GM15510 (cell line): ENCODE results near the gene FYB2.

Experiments used
- POLR2A ChIP-seq: IDR thresholded peaks from 3 replicates; pipeline ENCODE4 v1.6.1; 2011; ENCODE audit warnings: borderline replicate concordance; ENCODE audit not compliant: insufficient read length; ENCODE audit errors: extremely low read depth

The FYB2 gene

GRCh38 chr1:56780826-56781225 lies 38.4 kb downstream of the FYB2 start:
- TF ChIP-seq POLR2A: no peak

DNA sequence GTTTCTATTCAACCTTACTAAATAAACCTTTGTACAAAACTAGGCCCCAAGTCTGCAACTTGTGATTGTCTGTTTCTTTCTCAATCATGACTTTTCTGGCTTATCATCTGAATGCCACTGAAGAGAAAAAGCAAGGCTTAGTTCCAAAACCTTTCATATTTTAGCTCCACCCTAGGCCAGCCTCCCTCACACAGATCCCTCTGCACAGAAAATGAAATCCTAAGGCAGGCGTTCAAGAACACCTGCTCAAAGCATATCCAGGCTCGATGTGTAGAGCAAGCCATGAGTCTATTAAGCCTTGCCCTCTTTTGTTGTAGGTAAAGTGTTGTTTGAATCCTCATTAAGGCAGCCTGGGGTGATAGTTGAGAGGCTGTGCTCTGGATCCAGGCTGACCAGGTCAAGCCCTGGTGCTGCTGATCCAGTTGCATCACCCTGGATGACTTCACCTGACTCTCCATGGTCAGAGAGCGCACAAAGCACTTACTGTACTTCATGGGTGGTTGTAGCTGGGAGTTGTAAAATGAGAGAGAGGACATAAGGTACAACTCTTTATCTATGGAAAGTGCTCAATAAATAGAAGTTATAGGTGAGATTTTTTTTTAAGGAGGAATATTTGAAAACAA lies 39.0 kb downstream of the FYB2 start:
- TF ChIP-seq POLR2A: no peak

- TF ChIP-seq POLR2A: no peak
Observed at GRCh38 chr1:56777972-56778371, 41.2 kb downstream of the FYB2 start.

DNA sequence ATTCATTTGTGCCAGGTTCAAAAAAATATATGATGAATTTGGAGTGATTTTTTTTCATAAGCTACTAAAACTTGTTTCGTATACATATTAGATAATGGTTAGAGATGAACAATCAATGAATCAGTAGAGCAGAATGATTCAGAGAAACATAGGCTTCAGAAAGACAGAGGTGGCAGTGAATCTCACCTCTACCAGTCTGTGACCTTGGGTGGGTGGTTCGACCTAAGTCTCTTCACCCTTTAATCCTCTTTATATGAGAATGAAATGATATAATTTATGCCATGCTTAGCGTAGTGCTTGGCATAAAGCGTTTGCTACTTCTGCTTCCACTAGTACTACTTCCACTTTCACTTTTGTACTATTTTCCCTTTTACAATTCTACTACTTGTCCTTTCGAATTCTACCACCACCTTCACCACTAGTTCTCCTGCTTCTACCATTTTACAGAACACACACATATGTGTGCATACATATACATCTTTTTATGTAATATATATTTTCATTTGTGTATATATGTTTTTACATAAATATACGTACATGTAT lies 45.1 kb downstream of the FYB2 start:
- TF ChIP-seq POLR2A: no peak

GRCh38 chr1:56773341-56774066 lies 45.7 kb downstream of the FYB2 start:
- no peak for TF ChIP-seq POLR2A

DNA sequence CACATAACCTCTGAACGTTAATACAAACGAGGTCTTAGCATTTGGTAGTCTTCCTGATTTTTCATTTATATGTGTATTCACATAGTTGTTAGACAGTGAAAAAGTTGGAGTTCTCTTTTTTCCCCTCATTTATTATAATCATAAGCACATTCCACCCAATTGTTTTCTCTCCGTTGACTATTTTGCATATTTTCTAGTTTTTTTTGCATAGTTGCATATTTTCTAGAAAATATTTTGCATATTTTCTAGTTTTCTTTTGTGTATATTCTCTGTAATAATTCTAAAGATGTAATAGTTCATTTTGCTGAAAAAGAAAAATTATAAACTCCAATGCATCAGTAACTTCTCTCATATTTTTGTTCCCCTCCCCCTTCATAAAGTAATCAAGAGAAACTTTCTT lies 47.5 kb downstream of the FYB2 start:
- no peak for TF ChIP-seq POLR2A

DNA sequence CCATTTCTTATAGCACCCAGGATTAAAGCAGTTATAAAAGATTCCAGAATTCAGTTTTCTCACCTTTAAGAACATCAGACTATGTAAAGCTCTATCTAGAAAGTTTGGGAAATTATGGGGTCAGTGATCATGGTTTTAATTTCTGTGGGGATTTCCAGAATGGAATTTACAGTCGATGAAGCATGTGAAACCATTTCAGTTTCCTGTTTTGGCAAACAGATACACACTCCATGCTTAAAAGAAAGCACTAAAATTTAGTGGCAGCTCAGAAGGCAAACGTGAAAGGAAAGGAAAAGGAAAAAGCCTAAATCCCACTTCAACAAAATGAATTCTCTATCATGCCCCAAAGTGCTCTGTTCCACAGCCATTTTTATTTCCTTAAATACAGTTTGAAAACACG lies 60.4 kb downstream of the FYB2 start:
- TF ChIP-seq POLR2A: no peak

DNA sequence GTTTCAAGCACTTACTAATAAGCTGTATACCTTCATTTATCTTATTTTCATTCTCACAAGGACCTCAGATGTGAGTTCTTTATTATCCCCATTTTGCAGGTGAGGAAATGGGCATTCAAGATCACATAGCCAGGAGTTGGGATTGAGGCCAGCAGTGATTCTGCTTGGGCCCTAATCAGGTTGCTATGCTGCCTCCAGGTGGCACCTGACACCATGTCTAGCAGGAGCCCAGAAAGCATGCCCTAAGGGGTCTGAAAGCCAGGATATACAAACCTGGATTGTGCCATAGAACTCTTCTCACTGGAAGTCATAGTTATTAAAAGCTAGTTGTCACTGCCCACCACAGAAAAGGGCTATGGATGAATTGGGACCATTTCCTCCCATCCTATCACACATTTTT lies 61.1 kb downstream of the FYB2 start:
- no peak for TF ChIP-seq POLR2A

DNA sequence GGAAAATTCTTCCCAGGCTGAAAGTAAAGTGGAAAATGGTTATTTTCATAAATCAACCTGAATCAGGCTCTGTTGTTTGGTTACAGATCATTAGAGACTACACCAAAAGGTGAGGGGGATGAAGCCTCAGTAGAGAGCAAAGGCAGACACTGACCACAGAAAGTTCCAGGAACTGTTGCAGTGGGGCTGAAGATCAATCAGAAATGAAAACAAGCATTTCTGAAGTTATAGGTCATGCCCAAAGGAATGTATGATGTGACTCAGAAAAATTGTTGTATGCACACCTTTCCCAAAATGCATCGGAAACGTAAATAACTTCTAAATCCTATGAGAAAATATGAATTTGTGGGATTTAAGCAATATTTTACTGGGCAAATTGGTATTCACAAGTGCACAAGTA lies 63.3 kb downstream of the FYB2 start:
- TF ChIP-seq POLR2A: no peak

- TF ChIP-seq POLR2A: no peak
Observed at GRCh38 chr1:56754708-56755479, 64.3 kb downstream of the FYB2 start.

DNA sequence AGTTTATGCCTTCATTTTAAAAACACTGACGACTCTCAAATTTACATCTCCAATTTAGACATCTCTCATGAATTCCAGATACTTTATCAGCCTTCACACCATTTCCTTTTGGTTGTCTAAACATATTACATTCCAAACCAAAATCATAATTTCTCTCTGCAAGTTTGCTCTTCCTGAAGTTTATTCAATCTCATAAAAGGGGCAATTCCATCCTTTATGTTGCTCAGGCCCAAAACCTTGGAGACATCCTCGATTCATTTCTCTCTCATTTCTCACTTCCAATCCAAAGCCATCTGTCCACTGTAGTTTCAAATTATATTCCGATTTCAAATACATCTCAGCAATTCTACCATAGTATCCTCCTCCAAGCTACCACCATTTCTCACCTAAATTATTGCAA lies 74.0 kb downstream of the FYB2 start:
- TF ChIP-seq POLR2A: no peak

DNA sequence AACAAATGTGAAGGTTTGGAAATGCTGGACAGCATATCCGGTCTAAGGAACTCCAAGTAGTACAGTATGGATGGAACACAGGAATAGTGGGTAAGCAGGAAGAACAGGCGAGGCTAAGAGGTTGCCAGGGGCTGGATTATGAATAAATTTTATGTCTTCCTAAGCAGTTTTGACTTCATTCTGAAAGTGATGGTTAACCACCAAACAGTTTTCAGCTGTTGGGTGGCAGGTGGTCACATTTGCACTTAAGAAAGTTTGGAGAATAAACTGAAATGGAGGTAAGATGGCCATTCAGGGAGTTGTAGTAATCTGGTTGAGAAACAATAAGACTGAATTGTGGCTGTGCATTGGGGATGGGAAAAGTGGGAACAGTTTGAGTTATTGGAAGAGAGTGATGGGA lies 90.2 kb downstream of the FYB2 start:
- no peak for TF ChIP-seq POLR2A

GRCh38 chr1:56726706-56727105 lies 92.5 kb downstream of the FYB2 start:
- TF ChIP-seq POLR2A: no peak

DNA sequence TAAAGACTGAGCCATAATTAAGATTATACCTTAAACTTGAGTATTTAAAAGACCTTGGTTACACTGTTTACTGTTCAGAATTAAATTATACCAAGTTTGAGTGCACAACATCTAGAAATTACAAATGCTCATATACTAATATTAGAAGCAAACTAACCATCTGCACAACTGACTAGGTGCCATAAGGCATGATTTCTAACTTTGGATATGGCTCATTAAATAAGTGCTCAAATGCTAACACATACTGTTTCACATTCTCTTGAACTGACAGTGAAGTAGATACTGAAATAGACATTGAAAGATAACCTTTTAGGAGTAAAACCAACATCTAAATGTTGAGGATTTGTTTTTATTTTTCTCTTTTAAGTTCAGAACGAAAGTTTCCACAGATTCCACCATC lies 100.0 kb downstream of the FYB2 start:
- TF ChIP-seq POLR2A: no peak

- TF ChIP-seq POLR2A: no peak
Observed at GRCh38 chr1:56715156-56715555, 104.0 kb downstream of the FYB2 start.
